SU-DHL-6 (cell line): ENCODE data around the gene ZNF185.

ENCODE experiments used
- H2AFZ ChIP-seq: fragments of 200-600 bp; sonication (generic); 2 replicates; pipeline ENCODE4 v1.6.1; 2014; ENCODE audit warnings: low read depth, mild to moderate bottlenecking, moderate library complexity, mixed read lengths, antibody characterized with exemption, low read length; ENCODE audit not compliant: severe bottlenecking
- H3F3A ChIP-seq: fragments of 200-600 bp; shearing (Covaris generic); 2 replicates; pipeline ENCODE4 v1.6.0; 2016; ENCODE audit warnings: antibody characterized with exemption, mild to moderate bottlenecking; ENCODE audit not compliant: insufficient read depth
- H3K27ac ChIP-seq: fragments of 200-600 bp; sonication (generic); 2 replicates; pipeline ENCODE4 v1.5.1; 2016; ENCODE audit warnings: low read depth, mild to moderate bottlenecking, low read length, moderate library complexity, mixed read lengths
- H3K27me3 ChIP-seq: fragments of 200-600 bp; sonication (generic), shearing (Covaris generic); 2 replicates; pipeline ENCODE4 v1.6.0; 2014; ENCODE audit warnings: mild to moderate bottlenecking, low read length
- H3K36me3 ChIP-seq: fragments of 200-600 bp; sonication (generic); 2 replicates; pipeline ENCODE4 v1.6.1; 2014; ENCODE audit warnings: mild to moderate bottlenecking, low read length, mixed read lengths
- H3K4me2 ChIP-seq: fragments of 300-600, 200-600 bp; shearing (Covaris generic), sonication (generic); 2 replicates; pipeline ENCODE4 v1.6.0; 2014; ENCODE audit warnings: low read length, low read depth, mild to moderate bottlenecking; ENCODE audit not compliant: poor library complexity, severe bottlenecking
- H3K4me3 ChIP-seq: fragments of 200-600 bp; sonication (generic); 2 replicates; pipeline ENCODE4 v1.5.1; 2014; ENCODE audit warnings: antibody characterized with exemption, low read length, mild to moderate bottlenecking, mixed read lengths; ENCODE audit not compliant: insufficient read depth, poor library complexity, severe bottlenecking
- H3K79me2 ChIP-seq: fragments of 200-600 bp; sonication (generic); 2 replicates; pipeline ENCODE4 v1.6.1; 2014; ENCODE audit warnings: mild to moderate bottlenecking, low read length, moderate library complexity; ENCODE audit not compliant: insufficient read depth
- H3K9ac ChIP-seq: fragments of 200-600 bp; sonication (generic); 2 replicates; pipeline ENCODE4 v1.7.0; 2014; ENCODE audit warnings: mild to moderate bottlenecking, low read length
- H3K9me2 ChIP-seq: fragments of 200-600 bp; sonication (generic); replicated peaks from 2 replicates; pipeline ENCODE4 v1.6.1; 2014; ENCODE audit warnings: low read length; ENCODE audit not compliant: insufficient read depth
- H3K9me3 ChIP-seq: fragments of 200-600 bp; sonication (generic); 2 replicates; pipeline ENCODE4 v1.6.1; 2014; ENCODE audit warnings: low read length, mixed read lengths; ENCODE audit not compliant: insufficient read depth
- H4K20me1 ChIP-seq: fragments of 200-600 bp; sonication (generic); 2 replicates; pipeline ENCODE4 v1.6.1; 2014; ENCODE audit warnings: low read depth, mild to moderate bottlenecking, antibody characterized with exemption, low read length, moderate library complexity, mixed read lengths
- EZH2phosphoT487 ChIP-seq: fragments of 200-600 bp; sonication (generic), shearing (Covaris generic); conservative IDR thresholded peaks from 2 replicates; pipeline ENCODE4 v1.6.1; 2018; ENCODE audit warnings: mild to moderate bottlenecking, antibody characterized with exemption, low read length, moderate library complexity, mixed read lengths
- TF ChIP-seq, protein P1 (sequence below): fragments of 200-600 bp; sonication (generic); IDR thresholded peaks from one replicate; pipeline ENCODE4 v1.5.1; 2017; ENCODE audit warnings: antibody characterized with exemption, mild to moderate bottlenecking, low read length, moderate library complexity; ENCODE audit not compliant: insufficient read depth, poor library complexity, severe bottlenecking

Gene ZNF185

GRCh38 chrX:152861116-152861515, 36.8 kb upstream of the ZNF185 start:
- Histone ChIP-seq H3F3A (no peaks in the 10 kb centered on the region), H3K4me2 (no peak overlapping the region), H3K9ac (no peak overlapping the region), H3K27me3 (no peaks in the 10 kb centered on the region), H3K79me2 (no peaks in the 10 kb centered on the region), H3K27ac (no peak overlapping the region), H3K9me2 (no peaks in the 10 kb centered on the region), H2AFZ (no peak overlapping the region), H3K36me3 (0 out of 2 replicates have a peak, but pooled peaks cover 3% of the 10 kb centered on the region), H3K4me3 (no peak overlapping the region), H3K9me3 (no peaks in the 10 kb centered on the region), H4K20me1 (no peaks in the 10 kb centered on the region)
- TF ChIP-seq, protein P1, sequence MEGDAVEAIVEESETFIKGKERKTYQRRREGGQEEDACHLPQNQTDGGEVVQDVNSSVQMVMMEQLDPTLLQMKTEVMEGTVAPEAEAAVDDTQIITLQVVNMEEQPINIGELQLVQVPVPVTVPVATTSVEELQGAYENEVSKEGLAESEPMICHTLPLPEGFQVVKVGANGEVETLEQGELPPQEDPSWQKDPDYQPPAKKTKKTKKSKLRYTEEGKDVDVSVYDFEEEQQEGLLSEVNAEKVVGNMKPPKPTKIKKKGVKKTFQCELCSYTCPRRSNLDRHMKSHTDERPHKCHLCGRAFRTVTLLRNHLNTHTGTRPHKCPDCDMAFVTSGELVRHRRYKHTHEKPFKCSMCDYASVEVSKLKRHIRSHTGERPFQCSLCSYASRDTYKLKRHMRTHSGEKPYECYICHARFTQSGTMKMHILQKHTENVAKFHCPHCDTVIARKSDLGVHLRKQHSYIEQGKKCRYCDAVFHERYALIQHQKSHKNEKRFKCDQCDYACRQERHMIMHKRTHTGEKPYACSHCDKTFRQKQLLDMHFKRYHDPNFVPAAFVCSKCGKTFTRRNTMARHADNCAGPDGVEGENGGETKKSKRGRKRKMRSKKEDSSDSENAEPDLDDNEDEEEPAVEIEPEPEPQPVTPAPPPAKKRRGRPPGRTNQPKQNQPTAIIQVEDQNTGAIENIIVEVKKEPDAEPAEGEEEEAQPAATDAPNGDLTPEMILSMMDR = no peak
- TF ChIP-seq EZH2phosphoT487 = no peak

GRCh38 chrX:152861826-152862225, 36.0 kb upstream of the ZNF185 start:
- no peak overlapping the region for H2AFZ ChIP-seq
- no peaks in the 10 kb centered on the region for H3K79me2 ChIP-seq
- no peak overlapping the region for H3K27ac ChIP-seq
- no peak overlapping the region for H3K4me2 ChIP-seq
- no peak overlapping the region for H3K9ac ChIP-seq
- no peaks in the 10 kb centered on the region for H3K9me2 ChIP-seq
- no peak for TF ChIP-seq EZH2phosphoT487
- TF ChIP-seq, protein P1 = no peak
- 0 out of 2 replicates have a peak, but pooled peaks cover 3% of the 10 kb centered on the region for H3K36me3 ChIP-seq
- no peaks in the 10 kb centered on the region for H3K9me3 ChIP-seq
- H4K20me1 ChIP-seq = no peaks in the 10 kb centered on the region
- H3K27me3 ChIP-seq = no peaks in the 10 kb centered on the region
- no peak overlapping the region for H3K4me3 ChIP-seq
- no peaks in the 10 kb centered on the region for H3F3A ChIP-seq

GRCh38 chrX:152865232-152865920, 32.5 kb upstream of the ZNF185 start:
- no peaks in the 10 kb centered on the region for H3K9me3 ChIP-seq
- no peak overlapping the region for H2AFZ ChIP-seq
- H3K9ac ChIP-seq = no peak overlapping the region
- no peaks in the 10 kb centered on the region for H4K20me1 ChIP-seq
- no peak for TF ChIP-seq EZH2phosphoT487
- TF ChIP-seq, protein P1 = no peak
- no peak overlapping the region for H3K27ac ChIP-seq
- H3K36me3 ChIP-seq = no peaks in the 10 kb centered on the region
- no peak overlapping the region for H3K4me2 ChIP-seq
- H3K4me3 ChIP-seq = no peak overlapping the region
- no peaks in the 10 kb centered on the region for H3K9me2 ChIP-seq
- H3F3A ChIP-seq = no peaks in the 10 kb centered on the region
- no peaks in the 10 kb centered on the region for H3K79me2 ChIP-seq
- H3K27me3 ChIP-seq = no peaks in the 10 kb centered on the region
